ENCODE data around the gene LEF1. TPM values are rescaled to one million over a fixed set of nuclear protein-coding genes. Genes with fewer than 3 reads are reported as not detected.

Gene LEF1
- 10 to 100 TPM; 46.1 to 99.6 TPM for total RNA-seq

GRCh38 chr4:108168671-108169523, at the start of gene LEF1:
LEF1 (minus strand) TSS chr4:108168932; CDS start chr4:108167767, 1,165 bp downstream.

Other genes starting within 250 kb of the LEF1 start
- gene CYP2U1, start 237.4 kb downstream of the LEF1 start, total RNA-seq, result 10 to 100 TPM; 35.8 to 44.6 TPM
- gene HADH, start 179.0 kb downstream of the LEF1 start, total RNA-seq, result 10 to 100 TPM; 13.1 to 26.3 TPM